Activated CD4-positive, alpha-beta T cell treated with anti-CD3 and anti-CD28 coated beads for 4 hours (primary cell): Measurements from ENCODE around the gene PPP1R18.
"Not testable (repeated sequence)": the region's sequence is repeated elsewhere in the genome, so short reads cannot be mapped to it uniquely, and the experiment has no call there.

Experiments
- DNase-seq, 2 donors: peaks; one replicate each; pipeline ENCODE4 v3.0.0-alpha.2; 2020

The PPP1R18 gene

GRCh38 chr6:30657922-30658321 lies 28.5 kb downstream of the PPP1R18 start:
- not testable (repeated sequence) for DNase-seq

GRCh38 chr6:30657454-30657853 lies 29.0 kb downstream of the PPP1R18 start:
- no peak for DNase-seq

GRCh38 chr6:30656513-30656912 lies 29.9 kb downstream of the PPP1R18 start:
- DNase-seq, result no peak

- DNase-seq, result no peak
These were observed 30.7 kb downstream of the PPP1R18 start for GRCh38 chr6:30655743-30656094.

- no peak for DNase-seq
These were observed 31.4 kb downstream of the PPP1R18 start for GRCh38 chr6:30654798-30655742.

GRCh38 chr6:30651143-30651542 lies 35.3 kb downstream of the PPP1R18 start:
- DNase-seq, result no peak

GRCh38 chr6:30647242-30648116 lies 39.0 kb downstream of the PPP1R18 start:
- peak; percentile 77 to 80 for DNase-seq

GRCh38 chr6:30646450-30647241 lies 39.8 kb downstream of the PPP1R18 start, which contains the start of gene C6orf136:
C6orf136 (plus strand) TSS chr6:30647133; CDS start chr6:30647232, 99 bp downstream.
- peak; percentile 93 for DNase-seq

- no peak for DNase-seq
These were observed 40.5 kb downstream of the PPP1R18 start for GRCh38 chr6:30645989-30646388.

- DNase-seq, result no peak
These were observed 41.7 kb downstream of the PPP1R18 start for GRCh38 chr6:30644769-30645168.

- DNase-seq, result no peak
These were observed 42.8 kb downstream of the PPP1R18 start for GRCh38 chr6:30643656-30644055.

GRCh38 chr6:30641048-30641447 lies 45.4 kb downstream of the PPP1R18 start:
- DNase-seq, result no peak

GRCh38 chr6:30640481-30640880 lies 46.0 kb downstream of the PPP1R18 start:
- no peak for DNase-seq

GRCh38 chr6:30635834-30636233 lies 50.6 kb downstream of the PPP1R18 start:
- DNase-seq, result no peak

GRCh38 chr6:30626484-30627366 lies 59.7 kb downstream of the PPP1R18 start, which contains the start of gene ATAT1:
ATAT1 (plus strand) TSS chr6:30626874.
- DNase-seq, result peak; percentile 85 to 88
